Stimulated activated CD8-positive, alpha-beta memory T cell treated with anti-CD3 and anti-CD28 coated beads, Interleukin-2, amount 100 ng/mL, for 48 hours (primary cell): ENCODE data around the gene C7.
"Not testable (repeated sequence)": the region's sequence is repeated elsewhere in the genome, so short reads cannot be mapped to it uniquely, and the experiment has no call there.

ENCODE experiments used
- DNase-seq, 2 donors: peaks; one replicate each; pipeline ENCODE4 v3.0.0-alpha.2; 2020; ENCODE audit warnings: low read depth in 2 of 2

Gene C7

GRCh38 chr5:40909264-40909663, at the start of gene C7:
C7 (plus strand) TSS chr5:40909497; CDS start chr5:40909611, 114 bp downstream.
- DNase-seq: no peak

GRCh38 chr5:40860711-40861110, 48.6 kb upstream of the C7 start:
- no peak for DNase-seq

- not testable (repeated sequence) for DNase-seq
Observed at GRCh38 chr5:40865004-40865403, 44.3 kb upstream of the C7 start.

GRCh38 chr5:40866844-40867243, 42.5 kb upstream of the C7 start:
- no peak for DNase-seq

- DNase-seq: no peak
Observed at GRCh38 chr5:40869384-40869783, 39.9 kb upstream of the C7 start.

- no peak for DNase-seq
Observed at GRCh38 chr5:40871177-40871576, 38.1 kb upstream of the C7 start.

- not testable (repeated sequence) for DNase-seq
Observed at GRCh38 chr5:40872253-40872652, 37.0 kb upstream of the C7 start.

GRCh38 chr5:40873286-40873880, 35.9 kb upstream of the C7 start:
- DNase-seq: no peak

GRCh38 chr5:40875958-40876357, 33.3 kb upstream of the C7 start:
- DNase-seq: no peak

- DNase-seq: peak in 1 of 2 donors; percentile 1
Observed at GRCh38 chr5:40877371-40877988, 31.8 kb upstream of the C7 start.

GRCh38 chr5:40879163-40879942, 29.9 kb upstream of the C7 start:
- DNase-seq: no peak

- no peak for DNase-seq
Observed at GRCh38 chr5:40882291-40882690, 27.0 kb upstream of the C7 start.

GRCh38 chr5:40883051-40883450, 26.2 kb upstream of the C7 start:
- not testable (repeated sequence) for DNase-seq

GRCh38 chr5:40895440-40896425, 13.6 kb upstream of the C7 start:
- DNase-seq: not testable (repeated sequence)

GRCh38 chr5:40904205-40904993, 4.9 kb upstream of the C7 start:
- DNase-seq: peak in 1 of 2 donors; percentile 5

GRCh38 chr5:40904994-40905306, 4.3 kb upstream of the C7 start:
- no peak for DNase-seq

- DNase-seq: no peak
Observed at GRCh38 chr5:40906351-40906751, 2.9 kb upstream of the C7 start.

- no peak for DNase-seq
Observed at GRCh38 chr5:40909723-40910122, 426 bp downstream of the C7 start.

- no peak for DNase-seq
Observed at GRCh38 chr5:40911266-40911665, 2.0 kb downstream of the C7 start.

- no peak for DNase-seq
Observed at GRCh38 chr5:40914835-40915234, 5.5 kb downstream of the C7 start.

GRCh38 chr5:40915341-40915926, 6.1 kb downstream of the C7 start:
- no peak for DNase-seq
